Ishikawa (cell line): ENCODE data around the gene C12orf57.
A peak's percentile ranks its signal among the peaks of the same experiment; 100 is the strongest.

ENCODE experiments used
- CEBPB ChIP-seq: IDR thresholded peaks from 2 replicates; pipeline ENCODE4 v1.6.1; 2012
- CREB1 ChIP-seq: IDR thresholded peaks from 2 replicates; pipeline ENCODE4 v1.6.1; 2012; ENCODE audit warnings: low read depth
- EGR1 ChIP-seq: IDR thresholded peaks from 2 replicates; pipeline ENCODE4 v1.6.1; 2012
- EP300 ChIP-seq: IDR thresholded peaks from 2 replicates; pipeline ENCODE4 v1.6.1; 2012; ENCODE audit warnings: borderline replicate concordance
- FOXM1 ChIP-seq: IDR thresholded peaks from 2 replicates; pipeline ENCODE4 v1.6.1; 2012; ENCODE audit warnings: low read depth, borderline replicate concordance
- MAX ChIP-seq: IDR thresholded peaks from 2 replicates; pipeline ENCODE4 v1.6.1; 2012
- NFIC ChIP-seq: IDR thresholded peaks from 2 replicates; pipeline ENCODE4 v1.6.1; 2012
- RAD21 ChIP-seq: IDR thresholded peaks from 2 replicates; pipeline ENCODE4 v1.6.1; 2012; ENCODE audit warnings: low read depth
- REST ChIP-seq: IDR thresholded peaks from 2 replicates; pipeline ENCODE4 v1.6.1; 2012; ENCODE audit warnings: low read depth, mild to moderate bottlenecking
- TCF12 ChIP-seq: IDR thresholded peaks from 2 replicates; pipeline ENCODE4 v1.6.1; 2012; ENCODE audit warnings: low read depth
- TEAD4 ChIP-seq: IDR thresholded peaks from 2 replicates; pipeline ENCODE4 v1.6.1; 2012
- USF1 ChIP-seq: IDR thresholded peaks from 2 replicates; pipeline ENCODE4 v1.6.1; 2012
- YY1 ChIP-seq: IDR thresholded peaks from 2 replicates; pipeline ENCODE4 v1.6.1; 2012; ENCODE audit warnings: low read depth
- ZBTB7A ChIP-seq: IDR thresholded peaks from 2 replicates; pipeline ENCODE4 v1.6.1; 2012; ENCODE audit warnings: low read depth

The C12orf57 gene

GRCh38 chr12:6912164-6912935 lies 31.5 kb upstream of the C12orf57 start:
- TF ChIP-seq TEAD4, result no peak
- no peak for TF ChIP-seq CEBPB
- TF ChIP-seq REST, result no peak
- no peak for TF ChIP-seq EP300
- no peak for TF ChIP-seq TCF12
- no peak for TF ChIP-seq MAX
- no peak for TF ChIP-seq CREB1
- no peak for TF ChIP-seq YY1
- no peak for TF ChIP-seq RAD21
- TF ChIP-seq EGR1, result no peak
- no peak for TF ChIP-seq NFIC
- no peak for TF ChIP-seq USF1

- TF ChIP-seq EGR1 (no peak), ZBTB7A (peak; percentile 92), MAX (peak; percentile 68; the same call in 1 of the 2 replicates), USF1 (peak; percentile 91)
Measured at GRCh38 chr12:6914246-6914946, 29.4 kb upstream of the C12orf57 start, which contains the start of gene ENO2. TSS of gene ENO2 (plus strand) at chr12:6914580. CDS start at chr12:6915833, 1,253 bp downstream.

GRCh38 chr12:6914947-6915788 lies 28.7 kb upstream of the C12orf57 start:
- TF ChIP-seq REST (no peak), TEAD4 (no peak), TCF12 (no peak), MAX (no peak), FOXM1 (no peak), ZBTB7A (no peak)

- TF ChIP-seq NFIC (no peak), RAD21 (no peak), YY1 (no peak), FOXM1 (no peak), TEAD4 (no peak), REST (no peak), EP300 (no peak), USF1 (no peak)
Measured at GRCh38 chr12:6915789-6916285, 28.0 kb upstream of the C12orf57 start.
